Fibroblast of skin of left biceps (primary cell): ENCODE results near the gene RASGEF1B.

Experiments used
- DNase-seq, 2 experiments: peaks; one replicate each; pipeline ENCODE4 v3.0.0-alpha.2; 2013; ENCODE audit warnings: low read depth in 2 of 2

The RASGEF1B gene

DNA sequence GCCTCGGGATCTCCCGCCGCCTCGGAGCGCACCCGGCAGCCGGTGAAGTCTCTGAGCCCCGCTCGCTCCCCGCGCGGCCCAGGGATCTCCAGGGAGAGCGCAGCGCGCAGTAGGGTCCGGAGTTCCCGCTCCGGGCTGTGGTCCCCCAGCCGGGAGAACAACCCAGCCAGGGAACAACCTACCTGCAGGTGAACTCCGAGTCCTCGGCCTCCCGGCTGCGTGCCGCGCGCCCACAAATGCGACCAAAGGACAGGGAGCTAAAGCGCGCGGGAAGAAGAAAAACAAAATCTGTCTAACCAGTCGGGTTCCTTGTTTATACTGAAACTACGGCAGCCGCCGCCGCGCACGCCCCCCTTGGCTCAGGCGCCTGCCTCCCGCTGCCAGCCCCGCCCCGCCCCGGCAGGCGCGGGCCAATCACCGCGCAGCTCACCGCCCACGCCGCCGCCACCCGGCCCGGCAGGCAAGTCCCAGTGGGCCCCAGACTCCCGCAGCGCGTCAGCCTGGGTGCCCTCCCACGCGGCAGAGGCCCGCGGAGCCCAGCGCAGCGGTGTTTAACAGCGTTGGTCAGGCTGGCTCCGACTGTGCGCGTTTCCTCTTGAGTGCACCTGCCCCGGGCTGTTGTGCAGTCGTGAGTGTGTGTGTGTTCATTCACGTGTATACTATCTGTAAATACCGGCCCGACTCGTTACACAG lies at the start of gene RASGEF1B:
Gene RASGEF1B (minus strand): TSS at position 320 of the 693 bp plus-strand sequence. CDS start 12,399 bp downstream, outside the sequence.
- DNase-seq = peak in 1 of 2 experiments; percentile 6

DNA sequence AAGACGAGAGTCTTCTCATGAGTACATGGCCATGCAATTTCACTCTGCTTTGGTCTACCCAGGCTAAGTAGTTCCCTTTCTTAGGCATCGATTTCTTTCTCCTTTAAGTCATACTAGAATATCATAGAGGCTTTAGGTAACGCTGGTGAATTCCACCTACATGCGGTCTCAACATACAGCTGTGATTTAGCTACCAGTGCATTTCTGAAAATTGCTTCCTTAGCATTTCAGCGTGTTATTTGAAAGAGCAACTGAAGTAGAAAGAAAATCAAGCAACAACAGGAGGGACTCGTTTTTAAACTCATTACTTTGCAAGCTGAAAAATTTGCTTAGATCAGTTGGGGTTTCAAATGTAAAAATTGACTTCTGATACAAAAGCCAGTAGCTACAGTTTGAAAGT lies 48.1 kb upstream of the RASGEF1B start:
- no peak for DNase-seq

GRCh38 chr4:81519427-81519773 lies 47.7 kb upstream of the RASGEF1B start:
- no peak for DNase-seq

DNA sequence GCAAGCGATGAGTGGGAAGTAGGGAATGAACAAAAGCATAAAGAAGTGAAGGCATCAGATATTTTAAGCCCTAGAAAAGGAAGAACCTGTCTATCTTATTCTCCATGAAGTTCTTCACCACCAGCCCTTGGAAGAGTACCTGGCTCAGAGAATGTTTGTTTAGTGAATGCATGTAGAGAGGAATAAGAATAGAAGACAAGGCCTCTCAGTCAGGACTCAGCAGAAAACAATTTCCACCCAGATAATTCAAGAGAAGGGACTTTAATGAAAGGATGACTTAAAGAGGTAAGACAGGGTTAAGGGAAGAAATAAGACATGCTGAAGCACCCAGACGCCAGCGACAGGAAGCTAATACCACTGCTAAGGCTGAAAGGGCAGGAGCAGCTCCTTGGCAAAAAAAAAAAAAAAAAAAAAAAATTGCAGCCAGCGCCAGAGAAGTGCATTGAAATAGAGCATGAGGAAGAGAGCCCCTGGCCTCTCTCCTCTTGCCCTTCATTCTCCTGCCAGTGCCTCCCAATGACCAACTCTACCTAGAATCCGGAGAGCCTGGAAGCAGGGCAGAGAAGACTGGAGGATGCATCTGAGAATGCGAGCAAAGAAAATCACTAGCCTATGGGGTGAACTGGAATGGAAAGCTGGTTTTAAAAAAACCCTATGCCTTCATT lies 47.2 kb upstream of the RASGEF1B start:
- DNase-seq = no peak

DNA sequence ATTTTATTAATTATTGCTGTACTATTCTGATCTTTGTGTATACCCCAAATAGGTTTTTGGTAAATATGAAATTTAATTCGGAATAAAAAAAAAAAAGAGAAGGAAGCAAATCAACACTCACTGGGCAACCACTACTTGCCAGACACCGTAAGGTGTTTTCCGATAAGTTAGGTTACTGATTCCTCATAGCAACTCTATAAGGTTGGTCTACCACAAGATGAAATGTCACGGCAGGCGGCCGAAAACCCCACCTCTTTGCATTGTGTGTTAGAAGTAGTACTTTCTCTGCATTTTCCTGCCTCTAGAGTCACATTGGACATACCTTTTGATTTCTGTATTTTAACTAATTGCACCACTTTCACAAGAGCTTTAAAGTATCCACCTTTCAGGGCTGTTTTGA lies 44.5 kb upstream of the RASGEF1B start:
- no peak for DNase-seq

DNA sequence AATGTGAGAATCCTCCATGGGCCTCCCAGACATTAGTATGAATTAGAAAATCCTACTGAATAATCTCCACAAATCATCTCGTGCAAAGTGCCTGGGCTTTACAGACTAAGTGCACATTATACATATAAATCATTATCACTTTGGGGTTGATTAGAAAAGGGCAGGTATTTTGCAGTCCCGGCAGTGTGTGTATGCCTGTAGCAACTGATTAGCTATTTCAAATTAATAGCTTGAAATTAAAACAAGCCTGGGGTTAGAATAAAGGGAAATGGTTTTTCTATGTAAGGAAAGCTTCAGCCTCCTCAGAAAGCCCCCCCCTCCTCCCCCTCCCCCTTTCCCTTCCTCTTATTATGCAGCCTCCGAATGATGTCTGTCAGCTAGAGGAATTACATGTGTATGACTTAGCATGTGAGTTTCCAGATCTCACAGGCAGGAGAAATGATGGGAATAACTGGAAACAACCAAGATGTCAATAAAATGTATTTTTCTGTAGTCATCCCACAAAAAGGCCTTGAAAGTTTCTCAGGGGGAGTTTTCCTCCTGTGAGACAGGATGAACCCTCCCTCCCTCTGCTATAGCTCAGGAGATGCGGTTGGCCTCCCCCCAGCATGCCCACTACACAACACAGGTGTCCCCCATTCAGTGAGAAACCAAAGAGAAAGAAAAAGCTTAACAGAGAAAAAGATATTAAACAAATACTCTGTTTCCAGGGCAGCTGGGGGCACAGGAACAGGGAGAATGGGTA lies 41.2 kb upstream of the RASGEF1B start:
- DNase-seq = no peak

- no peak for DNase-seq
These were observed 40.5 kb upstream of the RASGEF1B start for GRCh38 chr4:81512001-81512756.

GRCh38 chr4:81510643-81511178 lies 39.0 kb upstream of the RASGEF1B start:
- no peak for DNase-seq

DNA sequence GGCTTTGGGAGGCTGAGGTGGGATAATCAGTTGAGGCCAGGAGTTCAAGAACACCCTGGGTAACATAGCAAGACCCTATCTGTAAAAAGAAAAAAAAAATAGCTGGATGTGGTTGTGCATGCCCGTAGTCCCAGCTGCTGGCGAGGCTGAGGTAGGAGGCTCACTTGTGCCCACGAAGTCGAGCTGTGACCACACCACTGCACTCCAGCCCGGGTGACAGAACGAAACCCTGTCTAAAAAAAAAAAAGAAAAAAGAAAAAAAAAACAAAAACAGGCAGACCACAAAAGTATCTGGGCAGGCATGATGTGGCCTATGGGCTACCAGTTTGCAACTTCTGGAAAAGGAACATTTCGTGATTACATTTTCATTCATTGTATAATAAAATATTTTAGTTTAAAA lies 38.1 kb upstream of the RASGEF1B start:
- DNase-seq = no peak

GRCh38 chr4:81509191-81509590 lies 37.5 kb upstream of the RASGEF1B start:
- no peak for DNase-seq

GRCh38 chr4:81508411-81509185 lies 36.9 kb upstream of the RASGEF1B start:
- no peak for DNase-seq

DNA sequence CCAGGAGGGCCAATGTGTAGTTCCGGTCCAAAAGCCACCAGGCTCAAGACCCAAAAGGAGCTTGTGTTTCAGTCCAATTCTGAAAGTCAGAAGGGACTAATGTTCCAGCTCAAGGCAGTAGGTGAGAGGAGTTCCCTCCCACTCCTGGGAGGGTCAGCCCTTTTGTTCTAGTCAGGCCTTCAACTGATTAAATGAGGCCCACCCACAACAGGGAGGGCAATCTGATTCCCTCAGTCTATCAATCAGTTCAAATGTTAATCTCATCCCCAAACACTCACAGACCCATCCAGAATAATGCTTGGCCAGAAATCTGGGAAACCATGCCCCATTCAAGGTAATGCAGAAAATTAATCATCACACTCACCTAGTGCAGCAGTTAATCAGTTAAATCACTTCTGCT lies 35.8 kb upstream of the RASGEF1B start:
- no peak for DNase-seq

DNA sequence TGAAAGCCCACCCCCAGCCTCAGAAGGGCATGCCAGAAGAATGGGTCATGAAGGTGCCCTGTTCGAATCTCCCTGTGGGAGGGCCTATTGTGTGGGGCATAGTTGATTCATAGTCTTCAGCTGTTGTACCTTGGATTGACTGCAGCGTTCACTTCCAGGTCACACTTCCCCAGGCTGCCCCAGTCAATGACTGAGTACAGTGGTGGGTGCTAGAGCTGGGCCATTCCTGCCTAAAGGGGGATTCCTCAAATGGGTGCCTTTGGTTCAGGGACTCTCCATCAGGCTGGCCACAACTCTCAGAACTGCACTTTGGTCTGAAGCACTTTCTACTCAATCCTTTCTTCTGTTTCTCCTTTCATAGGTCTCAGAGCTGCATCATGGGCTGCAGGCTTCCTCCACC lies 35.0 kb upstream of the RASGEF1B start:
- no peak for DNase-seq

DNA sequence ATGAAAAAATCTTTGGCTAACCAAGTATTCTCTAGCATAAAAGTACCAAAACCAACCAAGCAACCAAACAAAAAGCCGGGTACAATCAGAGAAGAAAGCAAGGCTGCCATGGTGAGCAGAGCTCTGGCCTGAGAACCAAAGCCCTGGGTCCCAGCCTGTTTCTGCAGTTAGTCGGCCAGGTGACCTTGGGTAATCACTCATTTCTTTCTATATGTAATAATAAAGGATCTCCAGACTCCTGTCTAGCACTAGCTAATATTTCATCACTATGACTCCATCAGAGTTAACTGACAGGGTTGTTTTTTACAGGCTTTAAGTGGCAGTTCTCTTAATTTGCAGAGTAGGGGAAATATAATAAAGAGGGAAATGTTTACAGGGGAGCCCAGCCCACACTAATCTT lies 34.0 kb upstream of the RASGEF1B start:
- no peak for DNase-seq

DNA sequence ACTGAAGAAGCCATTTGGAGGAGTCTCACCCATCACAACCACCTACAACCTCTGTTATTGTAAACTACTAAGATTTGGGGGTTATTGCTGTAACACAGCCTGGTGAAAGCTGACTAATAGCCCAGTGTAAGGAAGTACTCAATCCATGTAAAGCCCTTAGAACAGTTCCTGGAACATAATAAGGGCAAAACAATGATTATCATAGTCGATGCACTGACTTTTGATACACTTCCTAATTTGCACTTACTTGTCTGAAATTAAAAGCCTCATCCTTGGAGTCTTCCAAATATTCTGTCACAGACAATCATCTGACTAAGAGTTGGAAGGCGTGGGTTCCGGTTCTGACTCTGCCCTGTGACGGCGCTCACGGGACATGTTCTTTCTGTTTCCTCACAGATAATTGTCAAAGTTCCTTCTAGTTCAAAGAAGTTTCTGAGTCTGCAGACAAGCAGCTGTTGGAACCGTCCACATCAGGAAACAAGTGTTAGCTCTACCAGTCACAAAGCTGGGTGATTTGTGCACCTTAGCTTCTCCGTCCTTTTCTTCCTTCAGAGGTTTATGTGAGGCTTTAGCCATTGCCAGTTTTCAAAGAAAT lies 33.4 kb upstream of the RASGEF1B start:
- no peak for DNase-seq

GRCh38 chr4:81504112-81505003 lies 32.7 kb upstream of the RASGEF1B start:
- DNase-seq = no peak

DNA sequence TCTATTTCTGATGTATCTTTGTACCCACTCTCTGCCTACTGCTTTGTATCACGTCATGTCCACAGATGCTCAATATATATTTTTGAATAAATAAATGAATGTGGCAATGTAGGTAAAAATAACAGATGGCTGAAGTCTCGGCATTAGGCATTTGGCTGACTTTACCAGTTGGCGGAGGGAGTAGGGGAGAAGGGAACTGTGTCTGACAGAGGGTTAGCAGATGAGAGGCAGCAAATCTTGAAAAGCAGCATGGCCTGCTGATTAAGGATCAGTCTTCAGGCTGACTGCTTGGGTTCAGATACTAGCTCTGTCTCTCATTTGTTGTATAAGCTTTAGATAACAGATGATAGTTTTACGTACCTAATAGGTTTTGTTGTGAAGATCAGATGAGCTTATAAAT lies 31.9 kb upstream of the RASGEF1B start:
- DNase-seq = no peak

DNA sequence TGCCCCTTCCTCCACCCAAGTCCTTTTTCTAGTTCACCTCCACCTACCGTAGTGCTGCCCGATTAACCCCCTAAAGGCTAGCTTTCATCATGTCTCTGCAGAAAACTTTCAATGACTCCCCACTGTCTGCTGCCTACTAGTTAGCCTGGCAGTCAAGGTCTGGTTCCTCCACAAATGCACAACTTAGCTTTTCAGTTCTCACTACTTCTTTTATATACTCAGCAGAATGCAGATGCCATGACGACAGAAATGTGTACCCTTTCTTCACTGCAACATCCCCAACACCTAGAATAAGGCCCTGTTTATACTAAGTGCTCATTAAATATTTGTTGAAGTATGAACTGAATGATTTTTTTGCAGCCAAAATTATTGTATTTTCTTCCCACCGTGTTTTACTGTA lies 30.9 kb upstream of the RASGEF1B start:
- DNase-seq = no peak

DNA sequence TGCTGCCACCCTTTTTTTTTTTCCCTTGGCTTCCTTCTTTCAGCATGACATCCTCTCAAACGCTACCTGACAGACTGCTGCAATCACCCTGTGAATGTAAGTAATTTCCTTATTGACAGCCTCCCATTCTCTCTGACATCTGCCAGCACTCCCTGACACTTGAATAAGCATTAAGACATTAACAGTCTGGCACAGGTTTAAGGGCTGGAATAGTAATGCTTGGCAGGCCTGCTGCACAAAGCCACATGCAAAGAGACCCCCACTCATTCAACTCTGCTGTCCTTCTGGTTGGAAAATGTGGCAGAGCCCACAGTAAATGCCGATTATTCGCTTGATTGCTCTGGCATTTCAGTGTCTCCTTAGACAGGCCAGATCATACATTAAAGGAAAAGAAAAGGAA lies 28.1 kb upstream of the RASGEF1B start:
- no peak for DNase-seq
